Measurements from ENCODE around the gene IL4R.
A peak's percentile ranks its signal among the peaks of the same experiment; 100 is the strongest.

Gene IL4R

GRCh38 chr16:27330542-27330941 is 16.8 kb downstream of the IL4R start:
- DNase-seq (ENCODE audit: low spot score) = peak; percentile 74

GRCh38 chr16:27332105-27332504 is 18.3 kb downstream of the IL4R start:
- DNase-seq (ENCODE audit: low spot score) = no peak

DNA sequence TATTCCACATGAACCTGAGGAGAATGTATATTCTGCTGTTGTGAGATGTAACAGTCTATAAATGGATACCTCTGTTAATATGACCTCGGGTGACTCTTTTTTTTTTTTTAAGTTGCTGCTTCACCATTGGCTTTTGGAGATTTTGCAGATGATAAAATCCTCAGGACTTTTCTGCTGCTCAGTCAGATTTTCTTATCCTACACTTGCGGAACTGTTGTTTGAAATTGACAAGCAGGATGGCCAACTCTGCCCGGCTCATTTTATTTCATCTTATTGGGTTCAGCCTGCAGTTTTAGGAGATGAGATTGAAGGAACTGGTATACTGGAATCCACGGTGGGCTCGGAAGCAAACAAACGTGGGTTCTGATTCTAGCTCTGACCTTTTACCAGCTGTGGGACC is 19.3 kb downstream of the IL4R start:
- no peak for DNase-seq (ENCODE audit: low spot score)

GRCh38 chr16:27333549-27333948 is 19.8 kb downstream of the IL4R start:
- DNase-seq (ENCODE audit: low spot score) = no peak

- no peak for DNase-seq (ENCODE audit: low spot score)
These were observed 20.5 kb downstream of the IL4R start for GRCh38 chr16:27334192-27334764.

DNA sequence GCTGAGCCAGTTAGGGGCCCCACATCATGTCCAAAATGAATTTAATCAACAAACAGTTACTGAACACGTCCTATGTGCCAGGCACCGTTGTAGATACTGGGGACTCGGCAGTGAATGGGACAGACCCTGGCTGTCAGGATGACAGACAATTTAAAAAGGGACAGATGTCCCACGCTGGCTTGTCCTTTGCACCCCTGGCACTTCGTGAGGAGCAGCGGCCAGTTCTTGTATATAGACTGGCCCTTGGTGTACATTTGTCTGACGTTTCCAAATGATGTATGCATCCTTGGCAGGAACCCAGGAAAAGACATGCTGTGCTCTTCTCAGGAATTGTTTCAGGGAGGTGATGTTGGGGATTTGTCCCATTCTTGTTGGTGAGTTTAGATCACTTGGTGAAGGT is 21.1 kb downstream of the IL4R start:
- DNase-seq (ENCODE audit: low spot score) = no peak

- peak; percentile 26 for DNase-seq (ENCODE audit: low spot score)
These were observed 21.7 kb downstream of the IL4R start for GRCh38 chr16:27335349-27336053.

GRCh38 chr16:27337024-27337423 is 23.2 kb downstream of the IL4R start:
- DNase-seq (ENCODE audit: low spot score) = no peak

DNA sequence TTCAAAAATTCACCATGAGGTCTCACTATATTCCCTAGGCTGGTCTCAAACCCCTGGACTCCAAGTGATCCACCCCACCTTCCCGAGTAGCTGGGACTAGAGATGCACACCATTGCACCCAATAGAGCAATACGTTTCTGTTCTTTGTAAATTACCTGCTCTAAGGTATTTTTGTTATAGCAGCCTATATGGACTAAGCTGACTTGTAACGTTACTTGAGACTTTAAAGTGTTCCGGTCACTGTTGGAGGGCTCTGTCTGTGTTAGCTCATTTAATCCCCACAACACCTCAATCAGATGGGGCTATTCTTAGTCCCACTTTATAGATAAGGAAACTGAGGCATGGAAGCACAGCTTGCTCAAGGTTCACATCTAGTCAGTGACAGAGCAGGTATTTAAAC is 25.4 kb downstream of the IL4R start:
- DNase-seq (ENCODE audit: low spot score) = no peak

GRCh38 chr16:27340654-27341053 is 26.9 kb downstream of the IL4R start:
- no peak for DNase-seq (ENCODE audit: low spot score)

- DNase-seq (ENCODE audit: low spot score) = no peak
These were observed 27.8 kb downstream of the IL4R start for GRCh38 chr16:27341549-27341948.

GRCh38 chr16:27341971-27342370 is 28.2 kb downstream of the IL4R start:
- no peak for DNase-seq (ENCODE audit: low spot score)

GRCh38 chr16:27344721-27345120 is 30.9 kb downstream of the IL4R start:
- no peak for DNase-seq (ENCODE audit: low spot score)

GRCh38 chr16:27345201-27345600 is 31.4 kb downstream of the IL4R start:
- DNase-seq (ENCODE audit: low spot score) = no peak

DNA sequence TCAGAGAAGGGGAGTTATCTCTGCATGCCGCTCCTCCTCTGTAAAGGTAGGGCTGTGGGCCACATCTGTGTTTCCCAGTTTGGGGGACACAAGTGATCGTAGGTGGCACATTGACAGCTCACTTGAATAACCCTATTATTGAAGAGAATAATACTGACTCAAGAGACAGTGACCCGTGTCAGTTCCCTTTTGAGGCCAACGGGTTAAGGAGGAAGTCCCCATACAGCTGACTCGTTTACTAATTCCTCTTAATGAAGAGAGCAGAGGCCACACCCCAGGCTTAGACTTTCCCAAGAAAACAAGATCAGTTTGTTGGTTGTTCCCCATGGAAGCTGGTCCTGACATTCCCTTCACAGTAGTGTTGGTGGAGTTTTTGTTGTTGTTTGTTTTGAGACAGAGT is 33.0 kb downstream of the IL4R start:
- no peak for DNase-seq (ENCODE audit: low spot score)

DNA sequence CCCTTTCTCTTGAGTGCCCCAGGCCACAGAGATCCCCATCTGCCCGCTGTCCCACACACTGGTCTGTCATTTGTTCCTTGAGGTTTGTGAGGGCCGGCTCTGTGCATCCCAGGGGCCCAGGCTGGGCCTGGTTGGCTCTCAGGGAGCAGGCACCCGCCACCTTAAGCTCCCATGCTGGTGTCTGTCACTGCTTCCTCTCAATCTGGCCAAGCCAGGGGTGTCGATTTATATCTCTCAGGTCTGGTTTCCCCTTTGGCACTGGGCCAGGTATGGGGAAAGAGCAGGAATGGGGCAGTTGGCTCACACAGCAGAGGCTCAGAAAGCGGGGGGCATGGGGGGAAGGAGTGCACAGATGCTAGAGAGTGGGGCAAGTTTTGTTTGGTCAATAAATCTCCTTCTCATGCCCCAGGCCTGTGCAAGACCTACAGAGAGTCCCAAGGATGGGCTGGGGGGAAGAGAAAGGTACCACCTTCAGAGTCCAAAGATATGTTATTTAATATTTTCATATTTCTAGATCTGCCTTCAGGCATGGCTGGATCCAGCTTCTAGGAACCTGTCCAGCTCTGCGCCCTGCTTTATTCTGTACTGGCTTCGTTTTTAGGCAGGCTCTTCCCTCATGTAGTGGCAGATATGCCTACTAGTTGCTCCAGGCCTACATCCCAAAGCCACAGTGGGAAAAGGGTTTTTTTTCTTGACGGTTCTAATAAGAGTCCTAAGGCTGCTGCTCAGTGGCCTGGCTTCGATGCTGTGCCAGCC is 34.3 kb downstream of the IL4R start:
- DNase-seq (ENCODE audit: low spot score) = no peak

- DNase-seq (ENCODE audit: low spot score) = no peak
These were observed 35.5 kb downstream of the IL4R start for GRCh38 chr16:27349276-27349675.

DNA sequence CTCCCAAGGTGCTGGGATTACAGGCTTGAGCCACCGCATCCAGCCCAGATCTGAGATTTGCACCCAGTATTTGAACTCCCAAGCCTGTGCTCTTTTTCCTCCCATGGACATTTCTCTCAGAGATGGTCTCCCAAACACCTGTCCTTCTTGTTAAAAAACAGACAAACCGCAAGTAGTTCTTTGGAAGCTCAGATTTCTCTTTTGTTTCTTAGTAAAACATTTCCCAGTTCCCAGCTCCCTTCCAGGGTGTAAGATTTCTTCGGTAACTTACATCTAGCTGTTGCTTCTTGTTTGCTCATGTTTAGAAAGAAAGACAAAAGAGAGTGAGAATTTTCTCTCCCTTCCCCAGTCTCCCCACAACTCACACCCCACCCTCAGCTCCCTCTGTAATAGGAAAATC is 36.2 kb downstream of the IL4R start:
- no peak for DNase-seq (ENCODE audit: low spot score)

GRCh38 chr16:27351989-27352388 is 38.2 kb downstream of the IL4R start:
- no peak for DNase-seq (ENCODE audit: low spot score)

GRCh38 chr16:27353853-27354252 is 40.1 kb downstream of the IL4R start:
- no peak for DNase-seq (ENCODE audit: low spot score)

DNA sequence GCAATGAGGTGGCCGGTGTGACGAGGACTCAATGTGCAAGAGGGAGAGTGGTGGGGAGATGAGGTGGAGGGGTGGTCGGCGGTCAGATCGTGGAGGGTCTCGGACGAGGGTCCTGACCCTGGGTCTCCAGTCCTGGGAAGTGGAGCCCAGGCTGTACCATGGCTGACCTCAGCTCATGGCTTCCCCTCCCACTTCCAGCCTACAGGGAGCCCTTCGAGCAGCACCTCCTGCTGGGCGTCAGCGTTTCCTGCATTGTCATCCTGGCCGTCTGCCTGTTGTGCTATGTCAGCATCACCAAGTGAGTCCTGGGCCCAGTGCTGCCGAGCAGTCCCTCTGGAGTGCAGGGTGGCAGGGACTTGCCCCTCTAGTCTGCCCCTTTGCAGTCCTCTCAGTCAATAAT is 41.8 kb downstream of the IL4R start:
- no peak for DNase-seq (ENCODE audit: low spot score)

DNA sequence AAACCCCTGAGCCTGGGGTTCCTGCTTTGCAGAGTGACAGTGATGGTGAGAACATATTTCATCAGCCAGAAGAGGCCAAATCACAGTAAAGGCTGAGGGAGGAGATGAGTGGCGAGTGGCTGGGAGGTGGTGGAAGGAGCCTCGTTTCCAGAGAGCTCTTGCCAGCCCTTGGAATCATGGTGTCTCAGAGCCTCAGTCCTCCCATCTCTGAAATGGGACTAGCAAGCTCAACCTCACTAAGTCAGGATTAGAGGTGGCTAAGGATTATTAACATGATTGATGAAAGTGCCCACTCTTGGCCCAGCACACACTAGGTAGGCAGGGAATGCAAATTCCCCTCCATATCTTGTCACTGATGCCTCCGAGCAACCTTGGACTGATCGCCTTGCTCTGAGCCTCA is 43.0 kb downstream of the IL4R start:
- no peak for DNase-seq (ENCODE audit: low spot score)

- DNase-seq (ENCODE audit: low spot score) = no peak
These were observed 45.3 kb downstream of the IL4R start for GRCh38 chr16:27359051-27359450.

Data from AG08395 (cell line).